Iris pigment epithelial cell (primary cell): Measurements from ENCODE around the gene PAGR1.
A peak's percentile ranks its signal among the peaks of the same experiment; 100 is the strongest.

Source experiments
- DNase-seq: peaks from one replicate; pipeline ENCODE4 v3.0.0-alpha.2; 2011; ENCODE audit warnings: low read depth

Gene PAGR1

DNA sequence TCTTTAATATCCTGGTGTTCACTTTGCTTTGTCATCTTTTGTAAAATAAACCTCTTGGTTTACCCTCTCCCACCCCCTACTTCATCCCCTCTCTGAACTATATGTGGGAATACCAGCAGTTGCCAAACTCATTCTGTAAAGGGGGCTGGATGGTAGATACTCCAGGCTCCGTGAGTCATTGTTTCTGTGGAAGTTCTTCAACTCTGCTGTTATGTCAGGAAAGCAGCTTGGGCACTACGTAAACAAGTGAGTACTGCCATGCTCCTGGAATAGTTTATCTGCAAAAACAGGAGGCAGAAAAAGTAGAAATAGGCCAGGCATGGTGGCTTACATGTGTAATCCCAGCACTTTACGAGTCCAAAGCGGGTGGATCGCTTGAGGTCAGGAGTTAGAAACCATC, 21.9 kb downstream of the PAGR1 start:
- DNase-seq, result no peak

DNA sequence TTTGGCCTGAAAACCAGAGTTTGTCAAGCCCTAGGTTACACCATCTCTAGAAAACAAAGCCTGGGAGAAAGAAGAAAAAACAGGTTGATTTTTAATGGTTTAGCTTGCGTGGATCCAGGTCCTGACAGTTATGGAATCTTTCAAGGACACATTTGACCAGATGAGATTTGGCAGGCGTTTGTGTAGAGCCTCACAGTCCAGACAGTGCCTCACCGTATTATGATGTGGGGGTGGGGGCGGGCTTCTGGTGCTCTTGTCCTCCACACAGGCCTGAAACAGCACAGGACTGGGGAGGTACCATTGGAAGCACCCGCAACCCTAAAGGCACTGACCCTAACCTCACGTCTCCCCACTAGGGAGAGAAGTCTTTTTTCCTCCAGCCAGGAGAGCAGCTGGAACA, 23.9 kb downstream of the PAGR1 start:
- DNase-seq, result no peak

DNA sequence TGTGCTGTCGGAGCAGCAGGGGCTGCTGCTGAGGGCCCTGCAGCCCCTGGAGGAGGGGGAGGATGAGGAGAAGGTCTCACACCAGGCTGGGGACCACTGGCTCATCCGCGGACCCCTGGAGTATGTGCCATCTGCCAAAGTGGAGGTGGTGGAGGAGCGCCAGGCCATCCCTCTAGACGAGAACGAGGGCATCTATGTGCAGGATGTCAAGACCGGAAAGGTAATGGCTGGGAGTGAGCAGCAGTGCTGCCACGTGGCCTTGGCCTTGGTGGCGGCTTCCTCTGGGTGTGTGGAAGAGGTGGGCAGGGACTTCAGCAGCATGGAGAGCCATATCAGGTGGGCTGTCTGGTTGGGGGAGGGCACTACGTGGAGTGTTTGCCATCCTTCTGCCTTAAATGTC, 24.3 kb downstream of the PAGR1 start:
- DNase-seq, result no peak

DNA sequence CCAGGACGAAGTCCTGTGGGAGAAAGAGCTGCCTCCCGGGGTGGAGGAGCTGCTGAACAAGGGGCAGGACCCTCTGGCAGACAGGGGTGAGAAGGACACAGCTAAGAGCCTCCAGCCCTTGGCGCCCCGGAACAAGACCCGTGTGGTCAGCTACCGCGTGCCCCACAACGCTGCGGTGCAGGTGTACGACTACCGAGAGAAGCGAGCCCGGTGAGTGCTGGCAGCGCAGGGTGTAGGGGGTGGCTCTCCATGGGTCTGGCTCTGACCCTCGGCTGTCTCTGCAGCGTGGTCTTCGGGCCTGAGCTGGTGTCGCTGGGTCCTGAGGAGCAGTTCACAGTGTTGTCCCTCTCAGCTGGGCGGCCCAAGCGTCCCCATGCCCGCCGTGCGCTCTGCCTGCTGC, 25.7 kb downstream of the PAGR1 start:
- no peak for DNase-seq

DNA sequence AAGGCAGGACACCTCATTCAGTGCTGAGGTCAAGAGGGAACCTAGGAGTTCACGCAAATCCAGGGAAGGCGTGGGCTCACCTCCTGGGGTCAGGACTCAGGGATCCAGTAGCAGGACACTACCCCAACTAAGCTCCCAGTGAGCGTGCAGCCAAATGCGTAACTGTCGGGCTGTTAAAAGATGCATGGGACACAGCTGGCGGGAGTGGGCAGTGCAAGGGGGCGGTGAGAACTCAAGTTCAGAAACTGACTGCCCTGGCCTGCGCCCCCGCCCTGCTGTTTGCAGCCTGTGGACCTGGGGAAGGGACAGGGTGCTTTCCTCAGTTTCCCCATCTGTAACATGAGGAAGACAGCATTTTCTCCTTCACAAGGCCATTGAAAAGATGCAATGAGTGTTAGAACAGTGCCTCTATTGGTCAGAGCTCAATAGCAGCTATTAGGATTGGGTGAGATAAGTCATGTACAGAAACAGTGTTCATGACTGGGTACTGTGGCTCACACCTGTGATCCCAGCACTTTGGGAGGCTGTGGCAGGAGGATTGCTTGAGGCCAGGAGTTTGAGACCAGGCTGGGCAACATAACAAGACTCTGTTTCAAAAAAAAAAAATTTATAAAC, 26.9 kb downstream of the PAGR1 start:
- DNase-seq, result no peak

DNA sequence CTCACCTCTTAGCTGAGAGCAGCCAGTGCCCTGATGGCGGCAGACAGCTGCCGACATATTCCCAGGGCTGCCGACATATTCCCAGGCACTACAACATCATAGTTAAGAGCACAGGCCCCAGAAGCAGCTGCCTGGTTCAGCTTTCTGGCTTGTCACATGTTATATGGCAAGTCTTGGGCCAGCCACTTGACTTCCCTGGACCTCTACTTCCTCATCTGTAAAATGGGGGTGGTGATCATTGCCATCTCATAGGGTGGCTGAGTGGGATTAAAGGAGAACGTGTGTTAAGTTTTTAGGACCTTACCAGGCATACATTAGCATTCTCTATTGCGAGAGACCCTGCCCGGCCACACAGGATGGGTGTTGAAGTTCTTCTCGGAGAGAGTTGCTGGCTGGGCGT, 28.0 kb downstream of the PAGR1 start:
- no peak for DNase-seq

DNA sequence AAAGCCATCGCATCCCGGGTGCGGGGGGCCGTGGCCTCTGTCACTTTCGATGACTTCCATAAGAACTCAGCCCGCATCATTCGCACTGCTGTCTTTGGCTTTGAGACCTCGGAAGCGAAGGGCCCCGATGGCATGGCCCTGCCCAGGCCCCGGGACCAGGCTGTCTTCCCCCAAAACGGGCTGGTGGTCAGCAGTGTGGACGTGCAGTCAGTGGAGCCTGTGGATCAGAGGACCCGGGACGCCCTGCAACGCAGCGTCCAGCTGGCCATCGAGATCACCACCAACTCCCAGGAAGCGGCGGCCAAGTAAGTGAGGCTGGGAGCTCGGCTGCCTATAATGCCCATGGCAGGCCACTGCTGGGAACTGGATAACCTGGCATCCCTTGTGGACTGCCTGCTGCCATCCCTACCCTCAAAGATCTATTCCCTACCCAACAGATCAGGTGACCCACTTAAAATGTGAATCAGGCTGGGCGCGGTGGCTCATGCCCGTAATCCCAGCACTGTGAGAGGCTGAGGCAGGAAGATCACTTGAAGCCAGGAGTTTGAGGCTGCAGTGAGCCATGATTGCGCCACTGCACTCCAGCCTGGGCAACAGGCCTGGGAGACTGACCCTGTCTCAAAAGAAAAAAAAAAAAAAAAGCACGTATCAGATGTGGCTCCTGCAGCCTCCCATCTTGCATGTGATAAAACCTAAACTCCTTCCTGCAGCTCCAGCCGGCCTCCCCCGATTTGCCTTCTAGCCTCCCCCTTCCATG, 28.8 kb downstream of the PAGR1 start:
- DNase-seq, result peak; percentile 41

DNA sequence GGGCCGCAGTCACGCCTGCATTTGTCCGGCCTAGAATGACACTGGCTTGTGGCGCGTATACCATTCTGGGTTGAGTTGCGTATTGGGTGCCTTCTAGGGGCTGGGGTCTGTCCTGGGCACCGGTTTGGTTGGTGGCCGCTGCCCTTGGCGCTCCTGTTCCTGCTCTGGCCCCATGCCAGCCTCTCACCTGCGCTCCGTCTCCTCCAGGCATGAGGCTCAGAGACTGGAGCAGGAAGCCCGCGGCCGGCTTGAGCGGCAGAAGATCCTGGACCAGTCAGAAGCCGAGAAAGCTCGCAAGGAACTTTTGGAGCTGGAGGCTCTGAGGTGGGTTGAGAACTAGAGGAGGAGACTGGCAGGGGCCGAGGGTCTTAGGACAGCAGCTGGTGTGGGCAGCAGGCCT, 29.7 kb downstream of the PAGR1 start:
- DNase-seq, result no peak

DNA sequence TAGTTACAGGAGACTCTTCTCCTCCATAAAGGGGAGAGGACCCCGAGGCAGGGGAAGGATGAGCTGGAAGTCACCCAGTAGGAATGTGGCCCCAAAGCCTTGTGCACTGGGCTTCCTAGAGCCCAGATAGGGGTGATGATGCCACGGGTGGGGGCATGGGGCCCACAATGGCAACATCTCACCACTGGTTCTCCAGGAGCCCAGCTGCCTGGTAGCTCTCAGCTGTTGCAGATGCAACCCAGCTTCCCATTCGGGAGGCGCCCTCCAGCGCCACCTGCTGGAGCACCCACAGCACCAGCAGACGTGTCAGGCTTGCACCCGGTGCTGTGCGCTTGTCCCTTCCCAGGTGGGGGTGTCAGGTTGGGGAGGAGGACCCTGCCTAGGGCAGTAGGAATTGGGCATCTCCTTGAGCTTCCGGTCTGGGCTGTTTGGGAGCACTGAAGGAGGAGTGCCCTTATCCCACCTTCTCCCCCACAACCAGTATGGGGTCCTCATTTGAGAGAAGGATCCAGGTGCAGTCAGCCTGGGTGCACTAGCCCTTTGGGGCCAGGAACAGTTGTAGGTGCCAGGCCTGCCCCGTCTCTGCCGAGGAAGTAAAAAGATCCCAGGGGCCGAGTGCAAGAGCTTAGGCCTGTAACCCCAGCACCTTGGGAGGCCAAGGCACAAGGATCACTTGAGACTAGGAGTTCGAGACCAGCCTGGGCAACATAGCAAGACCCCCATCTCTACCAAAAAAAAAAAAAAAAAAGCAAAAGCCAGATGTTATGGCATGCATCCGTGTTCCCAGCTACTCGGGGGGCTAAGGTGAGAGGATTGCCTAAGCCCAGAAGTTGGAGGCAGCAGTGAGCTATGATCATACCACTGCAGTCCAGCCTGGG, 32.7 kb downstream of the PAGR1 start:
- DNase-seq, result peak; percentile 46

DNA sequence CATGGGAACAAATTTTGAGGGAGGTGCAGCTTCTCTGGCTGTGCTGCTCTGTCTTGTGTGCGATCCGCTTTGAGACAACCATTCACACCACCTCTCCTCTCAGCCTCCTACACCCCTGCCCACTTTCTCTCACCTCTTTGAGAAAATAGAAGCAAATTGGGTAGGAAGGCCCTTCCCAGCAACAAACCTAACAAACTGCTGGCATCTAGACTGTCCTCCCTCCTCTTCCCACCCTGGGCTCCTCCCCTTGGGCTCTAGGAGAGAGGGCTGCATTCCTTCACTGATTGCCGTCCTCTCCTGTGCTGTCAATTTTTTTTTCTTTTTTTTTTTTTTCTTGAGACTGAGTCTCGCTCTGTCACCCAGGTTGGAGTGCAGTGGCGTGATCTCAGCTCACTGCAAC, 33.6 kb downstream of the PAGR1 start:
- DNase-seq, result no peak

DNA sequence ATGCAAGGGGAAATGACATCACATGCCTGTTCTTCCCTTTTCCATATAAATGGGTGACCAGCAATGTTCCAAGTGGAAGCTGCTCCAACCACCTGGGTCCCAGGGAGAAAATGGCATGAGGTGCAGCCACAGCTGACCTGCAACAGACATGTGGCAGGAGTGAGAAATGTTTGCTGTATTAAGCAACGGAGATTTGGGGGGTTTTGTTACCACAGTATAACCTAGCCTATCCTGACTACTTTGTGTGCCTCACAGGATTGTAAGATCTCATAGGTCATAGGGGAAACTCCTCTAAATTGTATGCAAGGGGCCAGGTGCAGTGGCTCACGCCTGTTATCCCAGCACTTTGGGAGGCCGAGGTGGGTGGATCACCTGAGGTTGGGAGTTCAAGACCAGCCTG, 35.0 kb downstream of the PAGR1 start:
- DNase-seq, result no peak

DNA sequence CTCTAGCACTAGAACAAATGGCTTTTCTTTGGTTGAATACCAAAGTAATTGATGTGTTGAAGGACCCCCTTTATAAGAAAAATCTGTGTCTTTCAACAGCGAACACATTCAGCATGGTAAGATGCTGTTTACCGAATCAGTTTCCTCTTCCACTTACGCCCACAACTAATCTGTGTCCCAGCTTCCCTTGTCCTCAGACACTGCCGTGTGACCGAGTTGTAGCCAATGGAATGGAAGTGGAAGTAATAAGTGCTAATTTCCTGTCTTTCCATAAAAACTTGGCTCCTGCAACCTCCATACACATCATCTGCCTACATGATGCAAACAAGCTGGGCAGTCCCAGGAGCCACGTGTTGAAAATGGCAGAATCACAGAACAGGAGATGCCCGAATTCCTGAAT, 36.7 kb downstream of the PAGR1 start:
- DNase-seq, result peak; percentile 48

DNA sequence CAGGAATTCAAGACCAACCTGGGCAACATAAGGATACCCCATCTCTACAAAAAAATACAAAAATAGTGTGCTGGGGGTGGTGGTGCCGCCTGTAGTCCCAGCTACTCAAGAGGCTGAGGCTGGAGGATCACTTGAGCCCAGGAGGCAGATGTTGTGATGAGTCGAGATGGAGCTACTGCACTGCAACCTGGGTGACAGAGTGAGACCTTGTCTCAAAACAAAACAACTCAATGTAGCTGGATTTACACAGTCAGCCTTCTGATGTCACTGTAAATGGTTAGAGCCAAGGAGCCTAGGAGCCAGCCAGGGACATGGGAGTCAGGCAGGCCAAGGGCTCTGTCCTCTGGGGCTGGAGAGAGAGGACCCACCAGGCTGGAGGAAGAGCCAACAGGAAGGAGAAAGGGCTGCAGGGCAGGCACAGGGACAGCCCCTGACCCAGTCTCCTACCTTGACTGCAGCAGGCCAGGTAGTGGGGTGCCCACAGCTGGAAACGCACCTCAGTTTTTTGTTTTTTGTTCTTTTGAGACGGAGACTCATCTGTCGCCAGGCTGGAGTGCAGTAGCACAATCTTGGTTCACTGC, 38.7 kb downstream of the PAGR1 start:
- DNase-seq, result no peak

DNA sequence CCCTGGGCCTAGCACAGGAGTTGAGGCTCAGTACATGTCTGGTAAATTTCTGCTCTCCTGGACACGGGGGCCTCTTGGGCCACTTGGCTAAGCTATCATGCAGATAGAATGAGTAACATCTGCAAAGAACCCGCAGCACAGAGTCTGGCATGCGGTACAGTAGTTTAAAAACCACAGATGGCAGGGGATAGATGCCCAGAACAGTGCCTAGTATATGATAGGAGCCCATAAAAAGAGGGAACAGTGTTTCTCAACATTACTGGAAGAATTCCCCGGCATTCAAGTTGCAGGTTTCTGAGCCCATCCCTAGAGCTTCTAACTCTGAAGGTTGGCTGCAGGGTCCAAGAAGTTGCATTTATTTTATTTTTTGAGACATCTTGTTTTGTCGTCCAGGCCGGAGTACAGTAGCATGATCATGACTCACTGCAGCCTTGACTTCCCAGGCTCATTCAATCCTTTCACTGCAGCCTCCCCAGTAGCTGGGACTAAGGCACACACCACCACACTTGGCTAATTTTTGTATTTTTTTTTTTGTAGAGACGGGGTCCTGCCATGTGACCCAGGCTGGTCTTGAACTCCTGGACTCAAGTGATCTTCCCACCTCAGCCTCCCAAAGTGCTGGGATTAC, 41.3 kb downstream of the PAGR1 start:
- DNase-seq, result peak; percentile 54

DNA sequence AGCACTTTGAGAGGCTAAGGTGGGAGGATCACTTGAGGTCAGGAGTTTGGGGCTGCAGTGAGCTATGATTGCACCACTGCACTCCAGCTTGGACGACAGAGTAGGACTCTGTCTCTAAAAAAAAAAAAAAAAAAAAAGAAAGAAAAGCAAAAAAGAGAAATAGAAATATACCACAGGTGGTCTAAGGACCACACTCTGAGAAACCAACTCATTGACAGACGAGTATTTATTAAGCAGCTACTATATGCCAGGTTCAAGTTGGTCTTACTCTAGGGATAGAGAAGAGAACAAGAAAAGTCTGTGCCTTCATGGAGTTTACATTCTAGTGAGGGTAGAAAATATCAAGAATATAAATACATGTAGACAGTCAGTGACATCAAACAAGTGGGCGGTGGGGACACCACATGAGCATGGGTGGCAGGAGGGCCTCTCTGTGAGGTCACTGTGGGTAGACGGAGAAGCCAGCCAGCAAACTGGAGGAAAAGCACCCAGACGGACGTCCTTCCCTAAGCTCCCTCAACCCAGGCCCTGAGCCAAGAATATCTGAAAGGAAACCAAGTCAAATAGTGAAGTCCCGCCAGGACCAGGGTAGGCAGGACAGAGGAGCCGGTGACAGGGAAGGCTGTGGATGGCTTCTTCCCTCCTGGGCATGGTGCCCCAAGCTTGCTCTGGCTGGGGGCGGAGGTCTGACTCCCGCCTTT, 42.3 kb downstream of the PAGR1 start:
- DNase-seq, result no peak

DNA sequence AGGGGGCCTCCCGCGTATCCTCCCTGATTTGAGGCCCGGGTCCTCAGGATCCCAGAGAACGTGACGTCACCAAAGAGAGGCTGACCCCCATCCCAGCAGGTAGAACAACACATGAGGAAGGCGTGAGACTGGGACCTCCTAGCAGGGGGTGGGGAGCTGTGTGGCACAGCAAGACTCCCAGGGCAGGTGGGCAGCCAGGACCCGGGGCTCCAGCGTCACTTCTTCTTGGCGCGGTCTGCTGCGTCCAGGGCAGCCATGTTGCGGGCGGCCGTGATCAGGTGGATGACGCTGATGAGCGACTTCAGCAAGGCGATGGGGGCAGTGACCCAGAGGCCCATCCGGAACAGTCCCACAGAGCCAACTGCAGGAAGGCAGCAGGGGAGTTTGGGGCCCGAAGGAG, 43.0 kb downstream of the PAGR1 start:
- DNase-seq, result no peak

DNA sequence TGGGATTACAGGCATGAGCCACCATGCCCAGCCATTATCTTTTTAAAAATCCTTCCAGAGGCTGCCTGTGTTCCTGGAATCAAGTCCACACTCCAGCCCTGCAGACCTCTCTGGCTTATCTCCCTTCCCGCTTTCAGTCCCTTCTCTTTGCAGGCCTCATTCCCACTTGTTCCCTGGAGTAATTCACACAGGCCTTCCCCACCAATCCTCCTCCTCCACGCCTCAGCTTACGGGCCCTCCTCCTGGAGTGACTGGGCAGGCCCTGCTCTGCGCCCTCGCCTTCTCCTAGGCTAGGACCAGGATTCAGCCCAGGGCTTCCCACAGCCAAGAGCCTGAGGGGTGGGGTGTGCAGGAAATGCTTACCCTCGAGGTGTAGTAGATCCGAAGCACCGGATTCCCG, 44.3 kb downstream of the PAGR1 start:
- no peak for DNase-seq

DNA sequence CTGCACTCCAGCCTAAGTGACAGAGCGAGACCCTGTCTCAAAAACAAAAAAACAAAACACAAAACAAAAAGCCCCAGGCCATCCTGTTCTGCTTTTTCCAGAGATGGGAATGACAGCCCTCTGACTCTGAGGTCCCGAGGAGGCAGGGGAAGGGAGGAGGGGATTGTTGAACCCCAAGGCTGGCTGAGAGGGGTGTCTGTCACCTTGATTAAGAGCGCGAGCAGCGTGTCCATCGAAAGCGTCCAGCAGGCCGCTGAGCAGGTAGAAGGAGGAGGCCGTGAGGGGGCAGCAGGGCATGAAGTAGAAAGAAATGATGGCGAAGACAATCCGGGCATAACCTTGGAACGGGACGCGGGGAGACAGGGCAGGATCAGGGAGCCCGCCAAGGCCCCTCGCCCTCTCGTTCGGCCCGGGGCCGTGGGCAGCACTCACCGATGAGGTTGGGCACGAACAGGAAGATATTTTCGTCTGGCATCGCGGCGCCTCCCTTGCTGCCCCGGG, 46.5 kb downstream of the PAGR1 start:
- peak; percentile 27 for DNase-seq

DNA sequence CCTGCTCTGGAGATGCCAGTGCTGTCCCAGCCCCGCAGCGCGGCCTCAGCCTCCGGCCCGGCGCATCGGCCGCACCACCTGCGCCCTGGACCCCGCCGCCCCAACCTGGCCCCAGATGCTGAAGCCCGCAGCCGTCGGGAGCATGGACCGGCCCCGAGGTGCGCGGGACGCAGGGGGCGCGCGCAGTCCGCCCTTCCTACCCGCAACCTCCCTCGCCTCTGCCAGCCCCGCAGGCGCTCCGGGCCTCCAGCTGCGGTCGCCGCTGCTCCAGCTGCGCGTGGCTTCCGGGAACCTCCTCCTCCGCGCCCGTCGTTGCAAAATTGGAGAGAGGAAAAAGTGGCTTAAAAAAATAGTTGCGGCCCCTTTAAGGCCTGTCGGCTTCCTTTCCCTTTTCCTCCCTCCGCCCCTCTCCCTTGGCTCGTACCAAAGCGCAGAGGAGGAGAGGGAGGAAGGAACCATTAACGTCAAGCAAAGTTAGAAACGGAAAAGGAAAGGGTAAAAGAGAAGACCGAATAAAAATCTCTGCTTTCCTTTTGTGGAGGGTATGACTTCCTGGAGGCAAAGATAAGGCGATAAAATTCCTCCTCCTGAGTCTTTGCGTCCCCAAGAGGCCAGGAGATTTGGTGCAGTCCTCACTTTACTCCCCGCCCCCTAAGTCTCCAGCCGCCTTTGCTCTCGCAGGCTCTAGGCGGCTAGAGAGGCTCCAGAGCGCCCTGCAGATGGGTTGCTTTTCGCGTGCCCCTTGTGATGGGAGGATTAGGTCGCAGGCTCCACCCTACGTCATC, 47.1 kb downstream of the PAGR1 start, which contains the start of gene CDIPT:
Gene CDIPT (minus strand): TSS at position 343 of the 785 bp plus-strand sequence. CDS start 369 bp downstream, outside the sequence.
- peak; percentile 97 for DNase-seq

DNA sequence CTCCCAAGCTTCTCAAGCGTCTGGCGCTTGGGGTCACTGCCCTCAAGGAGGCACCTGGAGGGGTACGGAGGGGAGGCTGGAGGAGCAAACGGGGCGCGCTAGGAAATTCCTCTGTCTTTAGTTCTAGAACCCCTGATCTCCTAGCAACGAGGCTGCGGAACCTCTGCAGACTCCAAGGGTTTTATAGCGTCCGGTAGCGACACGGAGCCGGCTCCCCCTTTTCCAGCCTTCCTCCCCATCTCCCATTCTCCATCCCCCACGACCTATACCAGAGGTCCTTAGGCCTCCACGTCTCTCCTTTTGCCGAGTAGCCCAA, 47.7 kb downstream of the PAGR1 start:
- no peak for DNase-seq

DNA sequence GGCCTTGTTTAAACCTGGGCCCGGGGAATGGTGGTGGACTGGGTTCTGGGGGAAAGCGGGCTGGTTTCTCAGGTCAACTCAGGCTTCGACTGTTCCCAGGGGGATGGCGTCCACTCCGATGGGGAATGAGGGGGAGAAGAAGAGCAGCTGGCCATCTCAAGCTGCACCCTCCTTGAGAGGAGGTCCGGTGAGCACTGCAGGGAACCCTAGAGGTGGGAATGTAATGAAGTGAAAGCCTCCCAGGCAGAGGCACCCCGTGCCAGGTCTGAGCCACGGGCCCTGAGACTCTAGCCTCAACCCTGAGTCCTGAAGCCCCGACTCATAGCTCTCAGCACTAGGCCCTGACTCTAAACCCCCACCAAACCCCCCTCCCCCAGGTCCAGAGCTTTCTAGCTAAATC, 48.3 kb downstream of the PAGR1 start:
- DNase-seq, result no peak
